RWPE1 (cell line): Measurements from ENCODE around the gene PCDH9.

ENCODE experiments used
- CTCF ChIA-PET: fragments of 350-600 bp; sonication (Branson Sonifier 250); formaldehyde crosslinking; extraction: SDS; loops from one replicate; lab custom pipeline; 2021; lab: Yijun Ruan, JAX
- POLR2A ChIA-PET: fragments of 400-600 bp; formaldehyde crosslinking; extraction: SDS; loops from one replicate; lab custom pipeline; 2020; ENCODE audit warnings: antibody characterized with exemption; ENCODE audit not compliant: low non-redundant PET; lab: Yijun Ruan, JAX
- DNase-seq: peaks from one replicate; pipeline ENCODE4 v3.0.0; 2012; ENCODE audit warnings: low spot score
- H3K27ac ChIP-seq: fragments of 450-650 bp; 2 replicates; pipeline ENCODE4 v1.5.1; 2017
- TF ChIP-seq, protein P1 (sequence below): fragments of 450-650 bp; conservative IDR thresholded peaks from 2 replicates; pipeline ENCODE4 v1.5.1; 2017; ENCODE audit warnings: low read depth, mild to moderate bottlenecking

Gene PCDH9

GRCh38 chr13:67221630-67222226 lies 8.4 kb downstream of the PCDH9 start:
- no peak for DNase-seq
- POLR2A ChIA-PET = no interaction called here
- CTCF ChIA-PET = interaction anchor here (0.6 to 0.7 kb wide), 2 partner anchors 12 to 1165 kb away, joined by 3 read pairs; no protein-coding TSS in a partner anchor
- TF ChIP-seq, protein P1, sequence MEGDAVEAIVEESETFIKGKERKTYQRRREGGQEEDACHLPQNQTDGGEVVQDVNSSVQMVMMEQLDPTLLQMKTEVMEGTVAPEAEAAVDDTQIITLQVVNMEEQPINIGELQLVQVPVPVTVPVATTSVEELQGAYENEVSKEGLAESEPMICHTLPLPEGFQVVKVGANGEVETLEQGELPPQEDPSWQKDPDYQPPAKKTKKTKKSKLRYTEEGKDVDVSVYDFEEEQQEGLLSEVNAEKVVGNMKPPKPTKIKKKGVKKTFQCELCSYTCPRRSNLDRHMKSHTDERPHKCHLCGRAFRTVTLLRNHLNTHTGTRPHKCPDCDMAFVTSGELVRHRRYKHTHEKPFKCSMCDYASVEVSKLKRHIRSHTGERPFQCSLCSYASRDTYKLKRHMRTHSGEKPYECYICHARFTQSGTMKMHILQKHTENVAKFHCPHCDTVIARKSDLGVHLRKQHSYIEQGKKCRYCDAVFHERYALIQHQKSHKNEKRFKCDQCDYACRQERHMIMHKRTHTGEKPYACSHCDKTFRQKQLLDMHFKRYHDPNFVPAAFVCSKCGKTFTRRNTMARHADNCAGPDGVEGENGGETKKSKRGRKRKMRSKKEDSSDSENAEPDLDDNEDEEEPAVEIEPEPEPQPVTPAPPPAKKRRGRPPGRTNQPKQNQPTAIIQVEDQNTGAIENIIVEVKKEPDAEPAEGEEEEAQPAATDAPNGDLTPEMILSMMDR = no peak
- H3K27ac ChIP-seq = no peak overlapping the region

GRCh38 chr13:67219113-67219512 lies 11.0 kb downstream of the PCDH9 start:
- CTCF ChIA-PET = no interaction called here
- DNase-seq = no peak
- TF ChIP-seq, protein P1 = no peak
- POLR2A ChIA-PET = no interaction called here
- H3K27ac ChIP-seq = no peak overlapping the region

GRCh38 chr13:67217880-67218279 lies 12.3 kb downstream of the PCDH9 start:
- POLR2A ChIA-PET = no interaction called here
- H3K27ac ChIP-seq = no peak overlapping the region
- no peak for DNase-seq
- CTCF ChIA-PET = no interaction called here
- TF ChIP-seq, protein P1 = no peak

DNA sequence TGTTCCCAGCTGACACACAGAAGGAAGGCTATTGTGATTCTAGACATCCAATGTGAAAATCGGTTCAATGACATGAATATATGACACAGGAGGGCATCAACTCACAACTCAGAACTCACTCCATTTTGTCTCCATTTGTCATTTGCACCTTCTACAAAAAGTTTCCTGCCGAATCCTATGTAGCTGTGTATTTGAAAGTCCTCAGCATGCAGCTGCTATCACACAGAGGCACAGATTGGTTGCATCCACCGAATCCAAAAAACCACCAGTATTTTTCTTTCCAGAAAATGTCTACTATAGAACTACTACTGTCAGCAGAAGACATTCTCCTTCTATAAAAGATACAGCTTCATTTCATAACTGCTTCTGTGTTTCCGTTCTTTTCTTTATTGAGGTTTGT lies 13.3 kb downstream of the PCDH9 start:
- CTCF ChIA-PET = no interaction called here
- no peak overlapping the region for H3K27ac ChIP-seq
- POLR2A ChIA-PET = no interaction called here
- no peak for DNase-seq
- TF ChIP-seq, protein P1 = no peak

DNA sequence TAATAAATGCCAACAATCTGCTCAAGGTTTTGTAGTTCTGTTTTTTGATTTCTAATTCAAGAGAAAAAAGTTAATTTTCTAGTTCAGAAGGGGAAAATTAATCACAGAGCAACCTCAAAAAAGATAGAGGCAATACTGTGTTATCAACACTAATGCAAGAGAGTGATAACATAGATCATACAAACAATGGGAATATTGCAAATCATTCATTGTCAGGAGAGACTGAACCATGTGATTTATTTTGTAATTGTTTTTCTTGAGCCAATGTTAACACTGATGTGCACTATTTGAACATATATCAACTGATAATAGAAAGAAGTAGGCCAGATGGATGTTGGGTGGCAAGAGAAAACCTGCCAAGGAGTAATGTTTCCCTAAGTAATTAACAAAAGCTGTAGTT lies 19.9 kb downstream of the PCDH9 start:
- TF ChIP-seq, protein P1 = no peak
- ChIA-PET POLR2A (no interaction called here), CTCF (interaction anchor here (0.7 kb wide), 1 partner anchor 12 kb away, joined by 3 read pairs; no protein-coding TSS in a partner anchor)
- H3K27ac ChIP-seq = no peak overlapping the region
- DNase-seq = no peak

GRCh38 chr13:67208552-67208951 lies 21.6 kb downstream of the PCDH9 start:
- H3K27ac ChIP-seq = no peak overlapping the region
- TF ChIP-seq, protein P1 = no peak
- ChIA-PET CTCF (no interaction called here), POLR2A (no interaction called here)
- no peak for DNase-seq
